HG02973 (cell line): Measurements from ENCODE around the gene ERFE.

Source experiments
- ATAC-seq: cut with Tn5 transposase; IDR thresholded peaks from one replicate; pipeline ENCODE4 v1.9.1; 2021; ENCODE audit warnings: moderate library complexity; ENCODE audit not compliant: unreplicated experiment

ERFE gene

DNA sequence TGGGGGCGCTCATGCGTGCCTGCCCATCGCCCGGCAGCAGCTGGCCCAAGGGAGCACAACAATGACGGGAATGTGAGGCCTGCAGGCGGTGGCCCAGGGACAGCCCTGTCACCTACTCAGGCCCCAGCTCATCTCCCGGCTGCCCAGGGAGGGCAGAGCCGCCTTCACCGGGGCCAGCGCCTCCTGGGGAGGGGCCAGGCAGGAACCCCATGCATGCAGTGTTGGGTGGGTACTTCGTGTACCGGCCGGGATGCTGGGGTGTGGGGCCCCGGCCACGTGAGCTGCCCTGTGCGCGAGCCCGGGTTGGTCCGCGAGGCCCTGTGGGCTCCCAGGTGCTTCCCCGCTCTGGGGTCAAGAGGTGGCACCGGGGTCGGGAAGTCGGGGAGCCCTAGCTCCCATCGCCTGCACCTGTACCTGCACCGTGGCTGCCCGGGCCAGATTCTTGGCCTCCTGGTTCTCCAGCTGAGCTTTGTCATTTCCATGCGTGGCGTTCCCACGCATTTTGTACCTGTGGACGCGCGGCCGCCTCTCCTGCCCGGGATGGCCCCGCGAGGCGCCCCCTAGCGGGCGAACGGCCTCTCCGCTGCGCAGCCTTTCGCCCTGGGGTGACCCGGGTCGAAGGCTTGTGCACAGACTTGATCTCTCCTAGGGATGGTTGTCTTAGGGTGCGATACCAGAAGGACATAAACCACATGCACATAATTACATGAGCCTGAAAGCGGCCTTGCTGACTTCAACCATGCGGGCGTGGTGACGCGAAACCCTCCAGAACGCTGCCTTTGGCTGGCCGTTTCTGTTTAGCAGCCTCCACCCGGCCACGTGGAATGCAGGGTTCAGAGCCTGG lies 19.4 kb upstream of the ERFE start:
- ATAC-seq, result no peak

DNA sequence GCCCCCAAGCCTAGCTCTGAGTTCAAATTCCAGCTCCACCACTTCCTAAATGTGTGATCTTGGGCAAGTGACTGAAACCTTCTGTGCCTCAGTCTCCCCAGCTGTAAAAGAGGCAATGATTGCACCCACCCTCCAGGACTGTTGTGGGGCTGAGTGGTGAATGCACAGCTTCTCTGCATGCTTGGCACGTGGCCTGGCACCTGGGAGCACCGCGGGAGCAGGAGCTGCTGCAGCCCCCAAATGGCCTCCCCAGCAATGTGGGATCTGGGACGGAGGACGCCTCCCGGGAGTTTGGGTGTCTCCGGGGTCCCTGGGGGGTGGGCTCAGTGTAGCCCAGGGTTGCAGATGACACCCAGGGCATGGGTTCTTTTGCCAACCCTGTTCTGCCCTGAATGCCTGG lies 18.7 kb upstream of the ERFE start:
- no peak for ATAC-seq

DNA sequence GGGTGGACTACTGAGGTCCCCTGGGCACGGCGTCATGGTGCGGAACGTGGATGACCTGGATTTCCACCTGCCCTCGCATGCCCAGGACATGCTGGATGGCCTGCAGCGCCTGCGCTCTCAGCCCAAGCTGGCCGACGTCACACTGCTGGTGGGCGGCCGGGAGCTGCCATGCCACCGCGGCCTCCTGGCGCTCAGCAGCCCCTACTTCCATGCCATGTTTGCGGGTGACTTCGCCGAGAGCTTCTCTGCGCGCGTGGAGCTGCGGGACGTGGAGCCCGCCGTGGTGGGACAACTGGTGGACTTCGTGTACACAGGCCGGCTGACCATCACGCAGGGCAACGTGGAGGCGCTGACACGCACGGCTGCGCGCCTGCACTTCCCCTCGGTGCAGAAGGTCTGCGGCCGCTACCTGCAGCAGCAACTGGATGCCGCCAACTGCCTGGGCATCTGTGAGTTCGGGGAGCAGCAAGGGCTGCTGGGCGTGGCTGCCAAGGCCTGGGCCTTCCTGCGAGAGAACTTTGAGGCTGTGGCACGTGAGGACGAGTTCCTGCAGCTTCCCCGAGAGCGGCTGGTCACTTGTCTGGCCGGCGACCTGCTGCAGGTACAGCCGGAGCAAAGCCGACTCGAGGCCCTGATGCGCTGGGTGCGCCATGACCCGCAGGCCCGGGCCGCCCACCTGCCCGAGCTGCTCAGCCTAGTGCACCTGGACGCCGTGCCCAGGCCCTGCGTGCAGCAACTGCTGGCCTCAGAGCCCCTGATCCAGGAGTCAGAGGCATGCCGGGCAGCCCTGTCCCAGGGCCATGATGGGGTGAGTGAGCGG lies 17.8 kb upstream of the ERFE start:
- ATAC-seq, result no peak

DNA sequence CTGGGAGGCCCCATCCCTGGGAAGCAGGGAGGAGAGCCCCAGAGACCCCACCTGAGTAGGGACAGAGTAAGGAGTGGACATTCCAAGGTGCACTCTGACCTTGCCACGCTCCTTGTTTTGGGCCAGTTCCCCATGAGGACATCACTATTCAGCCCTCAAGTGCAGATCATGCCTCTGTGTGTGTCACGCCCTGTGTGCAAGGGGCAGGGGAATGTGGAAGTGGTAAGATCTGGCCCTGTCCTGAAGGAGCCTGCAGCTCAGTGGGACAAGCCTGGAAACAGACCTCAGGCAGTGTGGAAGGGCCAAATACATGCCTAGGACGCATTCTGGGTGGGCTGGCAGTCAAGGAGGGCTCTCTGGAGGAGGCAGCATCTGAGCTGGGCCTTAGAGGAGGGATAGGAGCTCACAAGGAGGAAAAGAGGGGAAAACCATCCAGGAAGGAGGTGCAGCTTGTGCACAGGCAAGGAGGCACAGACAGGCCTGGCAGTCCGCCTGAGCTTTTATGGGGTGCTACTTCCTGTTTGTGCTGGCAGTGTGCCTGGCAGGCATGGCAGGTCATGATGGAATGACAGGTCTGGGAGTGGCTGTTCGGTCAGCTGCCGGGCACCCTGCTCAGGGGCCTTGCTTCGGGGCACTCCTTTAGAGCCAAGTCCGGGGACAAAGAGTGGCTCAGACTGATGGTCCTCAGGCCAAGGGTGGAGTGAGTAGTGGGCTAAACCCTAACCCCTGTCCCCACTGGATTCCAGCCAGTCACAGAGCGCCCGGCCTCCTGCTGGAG lies 17.0 kb upstream of the ERFE start:
- ATAC-seq, result no peak

DNA sequence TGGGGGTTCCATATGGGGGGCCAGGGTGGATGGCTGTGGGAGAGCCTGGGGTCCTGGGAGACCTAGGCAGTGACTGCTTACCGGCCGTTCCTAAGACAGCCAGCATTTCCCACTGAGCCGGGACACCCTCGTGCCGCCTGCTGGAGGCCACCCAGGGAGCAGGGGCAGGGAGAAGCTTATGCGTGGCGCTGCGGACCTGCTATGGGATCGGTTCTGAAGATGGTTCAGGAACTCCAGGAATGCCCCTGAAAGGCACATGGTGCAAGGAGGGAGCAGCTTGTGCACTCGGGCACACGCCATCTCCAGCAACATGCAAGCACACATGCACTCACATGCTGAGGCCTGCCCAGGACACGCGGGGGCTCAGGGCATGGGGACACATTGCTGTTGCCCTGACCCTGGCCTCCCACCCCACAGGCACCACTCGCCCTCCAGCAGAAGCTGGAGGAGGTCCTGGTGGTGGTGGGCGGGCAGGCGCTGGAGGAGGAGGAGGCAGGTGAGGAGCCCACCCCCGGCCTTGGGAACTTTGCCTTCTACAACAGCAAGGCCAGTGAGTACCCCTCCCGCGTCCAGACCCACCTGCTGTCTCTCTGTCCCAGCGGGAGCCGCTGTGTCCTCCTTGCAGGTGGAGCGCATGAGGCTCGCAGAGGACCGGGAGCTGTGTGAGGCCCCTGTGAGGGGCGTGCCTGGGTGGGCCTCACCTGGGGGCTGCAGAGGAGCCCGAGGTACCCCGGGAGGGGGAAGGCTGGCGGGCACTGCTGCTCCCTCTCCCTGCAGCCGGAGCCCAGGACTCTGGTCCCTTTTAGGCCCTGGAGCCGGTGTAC lies 16.2 kb upstream of the ERFE start:
- no peak for ATAC-seq

DNA sequence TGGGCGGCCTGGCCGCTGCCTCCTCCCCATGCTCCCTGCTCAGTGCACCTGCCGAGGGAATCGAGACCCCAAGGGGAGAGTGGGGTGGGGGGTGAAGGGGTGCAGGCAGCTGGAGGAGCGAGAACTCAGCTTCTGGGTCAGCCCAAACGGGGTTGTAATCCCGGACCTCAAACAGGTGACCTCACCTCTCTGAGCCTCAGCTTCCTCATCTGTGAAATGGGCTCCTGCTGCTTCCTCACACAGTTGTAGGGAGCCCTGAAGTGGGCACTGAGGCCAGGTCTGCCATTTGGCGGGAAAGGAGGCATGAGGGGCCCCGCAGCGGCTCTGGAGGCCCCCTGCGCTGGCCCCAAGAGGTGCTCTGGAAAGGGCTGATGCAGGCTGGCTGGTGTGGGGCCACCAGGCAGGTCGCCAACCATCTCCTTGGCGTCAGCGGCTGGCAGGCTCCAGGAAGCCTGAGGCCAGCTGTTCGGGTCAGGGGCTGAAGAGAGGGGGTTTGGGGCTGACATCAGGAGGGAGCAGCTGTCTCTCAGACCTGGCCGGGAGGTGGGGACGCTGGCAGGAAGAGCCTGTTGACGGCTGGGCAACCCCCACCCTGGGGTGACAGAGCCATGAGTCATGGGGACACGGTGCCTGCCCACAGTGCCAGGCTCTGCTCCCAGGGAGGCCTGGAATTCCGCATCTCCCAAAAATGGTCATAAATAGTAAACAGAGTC lies 15.4 kb upstream of the ERFE start:
- ATAC-seq, result no peak

DNA sequence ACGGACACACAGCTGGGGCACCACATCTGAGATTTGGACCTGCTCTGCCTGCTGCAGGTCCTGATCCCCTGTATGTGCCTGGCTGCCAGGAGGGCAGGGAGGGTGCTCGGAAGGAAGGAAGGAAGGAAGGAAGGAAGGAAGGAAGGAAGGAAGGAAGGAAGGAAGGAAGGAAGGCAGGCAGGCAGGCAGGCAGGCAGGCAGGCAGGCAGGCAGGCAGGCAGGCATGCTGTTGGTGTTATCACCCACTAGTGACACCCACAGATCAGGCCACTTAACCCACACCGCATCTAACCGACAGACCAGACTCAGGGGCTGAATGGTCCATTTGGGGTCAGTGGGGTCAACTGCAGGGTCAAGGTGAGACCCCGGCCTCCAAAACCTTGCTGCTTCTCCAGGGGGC lies 14.5 kb upstream of the ERFE start:
- no peak for ATAC-seq

DNA sequence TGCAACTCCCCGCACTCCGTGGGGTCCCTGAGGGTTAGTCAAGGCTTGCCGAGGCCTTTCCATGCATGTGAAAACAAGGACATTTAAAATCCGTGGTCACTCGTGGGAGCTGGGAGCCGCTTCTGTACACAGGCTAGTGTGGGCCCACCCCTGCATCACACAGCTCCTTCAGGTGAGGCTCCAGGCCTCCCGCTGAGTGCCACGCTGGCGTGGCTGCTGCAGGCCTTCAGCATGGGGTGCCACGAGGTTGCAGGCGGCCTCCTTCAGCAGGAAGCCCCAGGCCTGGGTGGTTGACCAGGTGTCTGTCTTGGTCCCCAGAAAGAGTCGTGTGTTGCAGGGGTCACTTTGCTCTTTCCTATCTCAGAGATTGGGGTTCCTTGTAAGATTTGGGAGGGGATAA lies 13.7 kb upstream of the ERFE start:
- no peak for ATAC-seq

DNA sequence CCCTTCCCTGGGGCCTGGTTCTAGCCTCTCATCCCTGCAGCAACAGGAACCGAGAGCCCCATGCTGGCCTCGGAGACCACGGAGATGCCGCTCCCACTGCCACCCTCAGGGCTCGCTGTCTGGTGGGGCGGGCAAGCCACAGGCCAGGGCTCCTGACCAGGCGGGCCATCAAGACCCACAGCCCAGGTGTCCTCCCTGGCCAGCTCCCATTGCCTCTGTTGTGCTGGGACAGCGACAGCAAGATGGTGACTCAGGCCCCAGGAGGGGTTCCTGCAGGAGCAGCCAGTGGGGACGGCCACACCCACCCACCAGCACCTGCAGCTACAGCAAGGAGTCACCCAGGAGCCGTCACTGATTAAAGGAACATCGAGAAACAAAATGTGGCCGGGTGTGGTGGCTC lies 12.9 kb upstream of the ERFE start:
- ATAC-seq, result no peak

DNA sequence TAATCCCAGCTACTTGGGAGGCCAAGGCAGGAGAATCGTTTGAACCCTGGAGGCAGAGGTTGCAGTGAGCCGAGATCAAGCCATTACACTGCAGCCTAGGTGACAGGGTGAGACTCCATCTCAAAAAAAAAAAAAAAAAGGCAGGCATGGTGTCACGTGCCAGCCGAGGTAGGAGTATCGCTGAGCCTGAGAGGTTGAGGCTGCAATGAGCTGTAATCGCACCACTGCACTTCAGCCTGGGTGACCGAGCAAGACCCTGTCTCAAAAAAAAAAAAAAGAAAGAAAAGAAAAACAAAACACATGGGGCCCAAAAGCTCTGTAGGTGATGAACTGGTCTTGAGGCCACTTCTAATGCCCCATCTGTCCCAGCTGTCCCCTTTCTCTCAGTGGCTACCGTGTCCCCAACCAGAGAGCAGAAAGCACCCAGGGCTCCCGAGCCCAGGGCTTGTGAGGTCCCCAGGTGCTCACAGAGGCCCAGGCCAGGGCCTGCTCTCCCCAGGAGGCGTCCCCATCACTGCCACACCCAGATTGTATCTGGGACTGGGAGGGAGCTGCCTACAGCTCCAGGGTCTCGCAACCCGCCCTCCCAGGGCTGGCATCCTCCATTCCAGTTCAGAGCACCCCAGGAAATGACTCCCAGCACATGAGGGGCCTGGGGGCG lies 11.8 kb upstream of the ERFE start:
- no peak for ATAC-seq

DNA sequence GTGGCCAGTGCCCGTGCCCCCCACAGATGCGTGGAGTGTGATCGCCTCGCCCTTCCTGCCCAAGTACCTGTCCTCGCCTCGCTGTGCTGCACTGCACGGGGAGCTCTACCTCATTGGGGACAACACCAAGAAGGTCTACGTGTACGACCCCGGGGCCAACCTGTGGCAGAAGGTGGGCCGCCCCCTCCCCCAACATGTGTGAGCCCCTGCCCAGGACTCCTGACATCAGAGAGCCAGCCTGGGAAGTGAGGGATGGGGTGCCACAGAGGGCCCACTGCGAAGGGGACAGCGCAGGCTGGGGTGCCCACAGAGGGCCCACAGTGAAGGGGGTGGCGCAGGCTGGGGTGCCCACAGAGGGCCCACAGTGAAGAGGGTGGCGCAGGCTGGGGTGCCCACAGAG lies 9.8 kb upstream of the ERFE start:
- ATAC-seq, result no peak

DNA sequence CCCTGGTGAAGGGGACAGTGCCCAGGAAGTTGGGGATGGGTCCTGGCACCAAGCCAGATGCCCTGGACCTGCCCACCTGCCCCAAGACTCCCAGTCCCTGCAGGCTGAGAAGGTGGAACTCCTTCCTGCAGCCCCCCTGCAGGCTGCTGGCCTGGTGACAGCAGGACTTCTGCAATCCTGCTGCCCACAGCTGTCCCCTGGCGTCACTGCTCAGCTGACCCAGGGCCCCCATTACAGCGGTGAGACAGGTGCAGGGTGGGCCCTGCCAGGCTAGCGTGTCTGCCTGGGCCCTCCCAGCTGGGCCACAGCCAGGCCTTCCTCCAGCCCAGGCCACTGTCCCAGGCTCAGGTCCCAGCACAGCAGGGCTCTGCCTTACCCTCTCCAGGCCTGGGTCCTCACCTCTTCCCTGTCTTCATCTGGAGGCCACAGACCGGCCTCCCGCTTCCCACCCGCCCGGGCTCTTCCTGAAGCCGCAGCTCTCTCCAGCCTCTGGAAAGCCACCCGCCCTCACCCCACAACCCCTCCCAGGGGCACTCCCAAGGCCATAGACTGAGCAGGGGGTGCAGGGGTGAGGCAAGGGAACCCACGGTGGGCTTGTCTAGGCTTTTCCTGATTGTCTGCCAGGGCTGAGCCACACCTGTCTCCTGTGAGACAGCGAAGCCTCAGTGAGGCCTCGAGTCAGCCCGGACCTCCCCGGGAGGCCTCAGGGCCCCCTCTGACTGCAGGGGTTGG lies 8.8 kb upstream of the ERFE start:
- no peak for ATAC-seq

DNA sequence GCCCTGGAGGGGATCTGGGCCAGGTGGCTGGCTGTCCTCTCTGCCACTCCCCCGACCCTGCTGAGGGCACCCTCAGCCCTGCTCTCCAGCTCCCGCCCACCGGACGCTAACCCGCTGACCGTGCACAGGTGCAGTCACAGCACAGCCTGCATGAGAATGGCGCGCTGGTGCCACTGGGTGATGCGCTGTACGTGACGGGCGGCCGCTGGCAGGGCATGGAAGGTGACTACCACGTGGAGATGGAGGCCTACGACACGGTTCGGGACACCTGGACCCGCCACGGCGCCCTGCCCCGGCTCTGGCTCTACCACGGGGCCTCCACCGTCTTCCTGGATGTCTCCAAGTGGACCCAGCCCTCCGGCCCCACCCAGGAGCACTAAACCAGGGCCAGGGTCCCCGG lies 8.1 kb upstream of the ERFE start:
- no peak for ATAC-seq

DNA sequence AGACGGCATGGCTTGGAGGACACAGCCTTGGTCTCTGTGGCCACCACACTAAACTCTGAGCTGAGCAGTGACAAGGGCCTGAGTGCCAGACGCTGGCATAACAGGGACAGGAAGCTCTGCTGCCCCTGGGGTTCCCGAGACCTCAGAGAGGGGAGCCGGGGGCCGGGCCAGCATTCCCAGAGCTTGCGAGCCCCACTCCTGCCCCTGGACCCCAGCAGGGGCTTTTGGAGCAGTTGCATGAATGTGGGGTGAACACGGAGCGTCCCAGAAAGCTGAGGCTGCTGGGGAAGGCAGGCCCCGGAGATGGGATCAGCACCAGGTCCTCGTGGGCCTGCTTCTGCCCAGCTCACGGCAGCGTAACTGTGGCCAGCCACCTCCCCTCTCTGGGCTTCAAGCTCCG lies 7.6 kb upstream of the ERFE start:
- ATAC-seq, result no peak

DNA sequence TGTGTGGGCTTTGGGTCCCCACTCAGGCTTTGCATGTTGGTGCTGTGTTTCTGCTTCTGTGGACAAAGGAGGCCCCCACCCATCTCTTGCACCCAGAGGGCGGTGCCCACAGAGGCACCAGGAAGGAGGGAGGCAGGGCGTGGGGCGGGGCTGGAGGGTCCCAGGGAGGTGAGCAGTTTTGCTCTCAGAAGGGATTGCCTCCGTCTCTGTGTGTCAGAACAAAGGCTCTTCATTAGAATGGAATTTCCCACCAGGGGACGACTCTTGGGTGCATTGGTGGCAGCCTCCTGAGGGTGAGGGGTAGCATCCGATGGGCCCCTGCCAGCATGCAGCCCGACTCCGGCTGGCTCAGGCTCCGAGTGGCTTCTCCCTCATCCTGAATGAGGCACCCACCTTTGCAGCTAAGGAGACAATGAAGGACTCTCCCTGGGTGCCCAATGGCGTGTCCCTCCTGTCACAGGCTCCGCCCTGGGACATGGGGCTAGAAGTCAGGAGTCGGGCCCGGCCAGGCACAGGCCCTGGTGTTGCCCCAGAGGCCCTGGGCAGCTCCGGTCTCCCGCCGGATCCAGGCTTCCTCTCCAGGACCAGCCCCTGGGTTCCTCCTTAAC lies 7.0 kb upstream of the ERFE start:
- no peak for ATAC-seq

DNA sequence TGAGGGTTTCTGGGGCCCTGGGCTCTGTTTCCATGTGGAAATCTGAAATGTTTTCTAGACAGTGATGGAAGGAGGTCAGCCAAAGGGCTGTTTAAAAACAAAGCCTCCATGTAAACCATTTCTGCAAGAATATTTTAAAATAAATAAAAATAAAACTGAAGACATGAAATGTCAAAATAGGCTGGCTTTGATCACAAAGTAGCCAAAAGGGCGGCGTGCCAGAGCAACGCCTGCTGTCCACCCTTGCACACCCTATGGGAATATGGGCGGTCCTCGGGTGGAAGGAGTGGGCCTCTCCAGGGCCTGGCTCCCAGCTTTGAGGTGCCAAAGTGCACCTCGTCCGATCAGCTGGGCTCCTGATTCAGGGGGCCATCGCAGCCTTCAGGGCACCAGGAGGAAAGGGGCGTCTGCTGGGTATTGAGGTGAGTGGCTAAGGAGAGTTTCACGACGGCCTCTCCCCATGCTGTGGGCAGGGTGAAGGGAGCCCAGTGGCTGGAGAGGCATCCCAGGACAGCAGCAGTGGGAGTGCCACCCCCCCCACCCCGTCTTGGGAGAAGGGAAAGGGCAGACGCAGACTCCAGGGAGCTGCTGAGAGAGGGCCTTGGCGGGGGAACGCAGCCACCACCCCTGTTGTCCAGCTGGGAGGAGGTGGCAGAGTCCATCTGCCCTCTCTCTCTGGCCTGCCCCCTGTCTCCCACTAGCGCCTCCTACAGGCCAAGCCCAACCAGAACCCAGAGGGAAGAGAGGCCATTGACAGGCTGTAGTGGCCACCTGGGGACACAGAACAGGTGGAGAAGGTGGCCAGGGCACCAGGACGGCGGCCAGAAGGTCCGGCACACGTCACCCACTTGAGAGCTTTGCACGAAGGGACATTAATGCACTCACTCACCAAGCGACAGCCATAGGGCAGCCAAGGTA lies 5.7 kb upstream of the ERFE start:
- no peak for ATAC-seq

DNA sequence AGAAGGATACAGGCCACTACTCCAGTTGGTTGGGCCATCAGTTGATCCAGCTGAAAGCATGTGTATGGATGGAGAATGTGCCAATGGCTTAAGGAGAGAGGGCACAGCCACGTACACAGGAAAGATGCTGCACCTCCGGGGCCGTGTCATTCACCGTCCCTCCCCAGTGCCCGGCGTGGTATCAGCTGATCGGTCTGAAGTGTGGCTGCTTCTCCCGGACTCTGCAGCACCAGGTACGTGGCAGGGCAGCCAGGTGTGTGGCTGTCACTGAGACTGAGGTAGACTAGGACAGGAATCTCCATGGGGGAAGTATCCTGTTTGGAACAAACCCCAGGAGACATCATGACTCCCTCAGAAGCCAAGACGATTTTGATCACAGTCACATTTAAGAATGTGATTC lies 4.2 kb upstream of the ERFE start:
- no peak for ATAC-seq
